Colonic mucosa (tissue), 4 donors: ENCODE measurements around the gene EZH2. TPM values are rescaled to one million over a fixed set of nuclear protein-coding genes. Genes with fewer than 3 reads are reported as not detected.

Source experiments
- DNase-seq: peaks from one replicate; pipeline ENCODE4 v3.0.0-alpha.2; 2020
- H3K27ac ChIP-seq: fragments of 200-600 bp; one replicate; pipeline ENCODE4 v1.8.0; 2021
- H3K27me3 ChIP-seq: fragments of 200-600 bp; one replicate; pipeline ENCODE4 v1.8.0; 2021
- H3K36me3 ChIP-seq: fragments of 200-600 bp; one replicate; pipeline ENCODE4 v1.8.0; 2021
- H3K4me1 ChIP-seq: fragments of 200-600 bp; one replicate; pipeline ENCODE4 v1.8.0; 2021; ENCODE audit warnings: mild to moderate bottlenecking
- H3K4me3 ChIP-seq: fragments of 200-600 bp; one replicate; pipeline ENCODE4 v1.8.0; 2021
- H3K9ac ChIP-seq, 2 donors: one replicate each; pipeline ENCODE4 v1.7.0; 2013; ENCODE audit warnings: control low read depth in 2 of 2, low read depth in 2 of 2, low read length in 2 of 2
- H3K9me3 ChIP-seq: fragments of 200-600 bp; one replicate; pipeline ENCODE4 v1.8.0; 2021
- intact Hi-C: fragments of 100-400 bp; cut with DNase I; formaldehyde crosslinking; loops from one replicate; pipeline ENCODE4 v1.14.1; 2022
- total RNA-seq, 2 donors: library from RNA; stranded (reverse); fragmentation: NEBNext Ultra II Directional in 1 of 2; extraction: Animal tissue kit (Norgen Biotek cat#: 25700) in 1 of 2; gene quantifications; one replicate each; pipeline ENCODE4 v1.2.1, GENCODE V29; 2021
- TF ChIP-seq, protein P1 (sequence below): fragments of 200-600 bp; IDR thresholded peaks from one replicate; pipeline ENCODE4 v1.8.0; 2022; ENCODE audit warnings: antibody characterized with exemption, mild to moderate bottlenecking
- donor health status: healthy.
- donor health status: DM: no; HTN: no; CAD: no.
- donor health status: DM: no; HTN: no; CAD: no.

Gene EZH2
- total RNA-seq, 2 donors from 2014 or later, result 13.4 to 31.7 TPM

DNA sequence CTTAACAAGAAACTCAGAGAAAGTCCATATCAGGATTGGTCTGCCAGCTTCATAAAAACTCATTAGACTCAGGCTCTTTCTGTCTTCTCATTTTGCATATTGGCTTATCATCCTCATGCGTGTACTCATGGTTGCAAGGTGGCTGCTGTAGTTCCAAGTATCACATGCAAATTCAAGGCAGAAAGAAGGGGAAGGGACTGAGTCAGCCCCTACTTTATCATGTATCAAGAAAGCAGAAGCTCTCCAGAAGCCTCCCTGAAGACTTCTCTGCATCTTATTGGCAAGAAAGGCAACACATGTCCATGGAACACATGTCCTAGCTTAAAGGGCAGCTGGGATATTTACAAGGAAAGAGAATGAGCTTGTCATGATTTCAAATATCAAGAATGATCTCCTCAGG, 19.4 kb upstream of the EZH2 start:
- intact Hi-C loops, result no loop called here
- TF ChIP-seq, protein P1, sequence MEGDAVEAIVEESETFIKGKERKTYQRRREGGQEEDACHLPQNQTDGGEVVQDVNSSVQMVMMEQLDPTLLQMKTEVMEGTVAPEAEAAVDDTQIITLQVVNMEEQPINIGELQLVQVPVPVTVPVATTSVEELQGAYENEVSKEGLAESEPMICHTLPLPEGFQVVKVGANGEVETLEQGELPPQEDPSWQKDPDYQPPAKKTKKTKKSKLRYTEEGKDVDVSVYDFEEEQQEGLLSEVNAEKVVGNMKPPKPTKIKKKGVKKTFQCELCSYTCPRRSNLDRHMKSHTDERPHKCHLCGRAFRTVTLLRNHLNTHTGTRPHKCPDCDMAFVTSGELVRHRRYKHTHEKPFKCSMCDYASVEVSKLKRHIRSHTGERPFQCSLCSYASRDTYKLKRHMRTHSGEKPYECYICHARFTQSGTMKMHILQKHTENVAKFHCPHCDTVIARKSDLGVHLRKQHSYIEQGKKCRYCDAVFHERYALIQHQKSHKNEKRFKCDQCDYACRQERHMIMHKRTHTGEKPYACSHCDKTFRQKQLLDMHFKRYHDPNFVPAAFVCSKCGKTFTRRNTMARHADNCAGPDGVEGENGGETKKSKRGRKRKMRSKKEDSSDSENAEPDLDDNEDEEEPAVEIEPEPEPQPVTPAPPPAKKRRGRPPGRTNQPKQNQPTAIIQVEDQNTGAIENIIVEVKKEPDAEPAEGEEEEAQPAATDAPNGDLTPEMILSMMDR, result no peak
- Histone ChIP-seq H3K9me3 (no peaks in the 10 kb centered on the region), H3K4me1 (no peaks in the 10 kb centered on the region), H3K27me3 (no peaks in the 10 kb centered on the region), H3K9ac (no peak overlapping the region), H3K36me3 (no peaks in the 10 kb centered on the region), H3K4me3 (no peak overlapping the region), H3K27ac (no peak overlapping the region)
- no peak for DNase-seq

DNA sequence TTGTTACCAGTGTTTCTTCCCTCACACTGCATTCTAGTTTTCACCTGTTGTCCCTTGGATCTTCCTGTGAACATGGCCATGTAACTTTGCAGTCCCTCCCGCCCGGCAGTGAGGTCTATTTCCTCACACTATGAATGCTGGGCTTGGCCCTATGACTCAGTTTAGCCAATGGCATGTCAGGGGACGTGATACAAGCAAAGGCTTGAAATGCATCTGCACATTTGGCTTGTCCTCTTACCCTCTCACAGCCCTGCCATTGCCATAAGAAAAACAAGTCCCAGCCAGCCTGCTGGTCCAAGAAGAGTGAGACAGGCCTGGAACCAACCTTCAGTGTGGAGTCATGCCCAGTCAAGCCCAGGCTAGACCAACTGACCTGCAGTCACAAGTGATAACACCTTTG, 17.1 kb upstream of the EZH2 start:
- no peaks in the 10 kb centered on the region for H3K4me1 ChIP-seq

DNA sequence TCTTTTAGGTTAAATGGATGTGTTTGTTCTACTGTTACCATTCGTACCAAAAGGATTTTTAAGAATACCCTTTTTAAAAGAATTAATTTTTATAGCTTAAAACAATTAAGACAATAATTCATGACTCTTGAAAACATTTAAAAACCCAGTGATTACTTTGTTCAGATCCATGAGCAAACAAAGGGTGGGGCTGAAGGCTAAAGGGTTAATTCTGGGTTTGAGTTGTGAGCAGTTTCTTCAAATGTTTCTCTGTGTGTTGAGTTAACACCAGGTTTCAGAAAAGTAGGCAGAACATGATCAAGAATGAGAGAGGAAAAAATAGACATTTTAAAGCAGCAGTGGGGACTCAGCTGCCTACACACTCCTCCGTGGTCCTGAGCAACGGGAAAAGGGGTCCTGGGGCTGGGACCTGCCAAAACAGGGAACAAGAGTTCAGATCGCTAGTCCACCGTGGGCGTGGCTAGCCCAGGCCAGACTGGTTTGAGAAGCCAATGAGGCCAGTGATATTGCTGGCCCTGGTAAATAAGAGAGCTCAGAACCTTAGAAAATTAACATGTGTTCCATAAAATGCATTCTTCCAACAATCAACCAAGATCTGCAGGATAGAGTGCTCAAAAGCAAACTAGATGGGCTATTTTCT, 14.9 kb upstream of the EZH2 start:
- TF ChIP-seq, protein P1, result no peak
- Histone ChIP-seq H3K4me3 (no peak overlapping the region), H3K4me1 (no peaks in the 10 kb centered on the region), H3K27ac (no peak overlapping the region), H3K9ac (no peak overlapping the region), H3K9me3 (no peaks in the 10 kb centered on the region), H3K27me3 (no peaks in the 10 kb centered on the region), H3K36me3 (no peaks in the 10 kb centered on the region)
- no peak for DNase-seq
- intact Hi-C loops, result no loop called here

More for the DNA sequence above, 17.1 kb upstream of the EZH2 start:
- DNase-seq, result no peak
- no peak overlapping the region for H3K27ac ChIP-seq
- H3K27me3 ChIP-seq, result no peaks in the 10 kb centered on the region
- intact Hi-C loops, result no loop called here
- H3K9ac ChIP-seq, result no peak overlapping the region
- H3K4me3 ChIP-seq, result no peak overlapping the region
- H3K9me3 ChIP-seq, result no peaks in the 10 kb centered on the region
- no peaks in the 10 kb centered on the region for H3K36me3 ChIP-seq
- TF ChIP-seq, protein P1, result no peak

DNA sequence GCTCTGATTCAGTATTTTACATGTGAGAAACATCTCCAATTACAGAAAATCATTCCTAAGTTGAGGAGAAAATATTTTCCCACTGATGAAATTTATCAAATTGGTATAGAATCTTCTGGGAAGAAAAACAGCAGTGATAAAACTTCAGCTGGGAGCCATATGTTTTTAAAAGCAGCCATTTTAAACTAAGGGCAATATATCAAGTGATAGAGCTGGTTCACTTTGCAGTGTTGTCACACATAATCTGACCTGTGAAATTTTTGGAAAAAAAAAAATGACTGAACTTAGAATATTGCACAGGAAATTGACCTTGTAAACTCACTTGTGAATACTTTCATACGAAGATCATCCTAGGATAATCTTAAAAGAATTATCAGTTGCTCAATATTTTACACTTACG, 10.5 kb upstream of the EZH2 start:
- TF ChIP-seq, protein P1, result no peak
- Histone ChIP-seq H3K27me3 (no peaks in the 10 kb centered on the region), H3K27ac (no peak overlapping the region), H3K36me3 (no peaks in the 10 kb centered on the region), H3K4me3 (no peak overlapping the region), H3K9me3 (no peaks in the 10 kb centered on the region), H3K9ac (no peak overlapping the region), H3K4me1 (no peaks in the 10 kb centered on the region)
- intact Hi-C loops, result no loop called here
- DNase-seq, result no peak

DNA sequence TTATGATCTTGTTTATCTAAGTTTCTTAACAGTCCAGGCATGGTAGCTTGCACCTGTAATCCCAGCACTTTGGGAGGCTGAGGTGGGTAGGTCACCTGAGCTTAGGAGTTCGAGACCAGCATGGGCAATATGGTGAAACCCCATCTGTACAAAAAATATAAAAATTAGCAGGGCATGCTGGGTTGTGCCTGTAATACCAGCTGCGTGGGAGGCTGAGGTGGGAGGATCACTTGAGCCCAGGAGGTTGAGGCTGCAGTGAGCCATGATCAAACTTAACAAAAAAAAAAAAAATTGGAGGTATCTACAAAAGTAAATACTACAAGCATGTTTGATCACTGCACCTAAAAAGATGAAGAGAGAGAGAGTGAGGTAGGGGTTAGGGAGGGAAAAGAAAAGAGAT, 9.0 kb upstream of the EZH2 start:
- Histone ChIP-seq H3K9me3 (no peaks in the 10 kb centered on the region), H3K4me3 (no peak overlapping the region), H3K9ac (no peak overlapping the region), H3K27ac (no peak overlapping the region), H3K27me3 (no peaks in the 10 kb centered on the region), H3K36me3 (no peaks in the 10 kb centered on the region), H3K4me1 (no peaks in the 10 kb centered on the region)
- no peak for DNase-seq
- intact Hi-C loops, result no loop called here
- TF ChIP-seq, protein P1, result no peak
